PFSK-1 (cell line): ENCODE results near the gene CCDC127.

Experiments used
- FOXP2 ChIP-seq: optimal IDR thresholded peaks from 2 replicates; pipeline ENCODE3; 2011; ENCODE audit warnings: borderline replicate concordance, control low read depth, inconsistent platforms; ENCODE audit not compliant: insufficient read depth; ENCODE audit errors: extremely low read length, extremely low read depth
- POLR2AphosphoS5 ChIP-seq: IDR thresholded peaks from 2 replicates; pipeline ENCODE4 v1.6.1; 2012; ENCODE audit warnings: low read depth, mild to moderate bottlenecking, control low read depth, low read length, moderate library complexity
- REST ChIP-seq, 2 experiments: IDR thresholded peaks; 2 replicates each; pipeline versions ENCODE4 v1.6.1 to v1.8.0; 2011 to 2012; ENCODE audit warnings: low read depth in 2 of 2, low read length in 2 of 2, control low read depth in 1 of 2, inconsistent platforms in 1 of 2, mild to moderate bottlenecking in 1 of 2, moderate library complexity in 1 of 2; ENCODE audit not compliant: insufficient read depth in 1 of 2
- SIN3A ChIP-seq: IDR thresholded peaks from 2 replicates; pipeline ENCODE4 v1.6.1; 2012; ENCODE audit warnings: mild to moderate bottlenecking, low read length, moderate library complexity, borderline replicate concordance; ENCODE audit not compliant: insufficient read depth
- TAF1 ChIP-seq: IDR thresholded peaks from 2 replicates; pipeline ENCODE4 v1.6.1; 2012; ENCODE audit warnings: low read length, control low read depth, borderline replicate concordance; ENCODE audit not compliant: insufficient read depth

CCDC127 gene

GRCh38 chr5:234450-234849 is 16.5 kb upstream of the CCDC127 start:
- TF ChIP-seq REST (IDR thresholded peaks at IDR 0.05; ENCODE audit: insufficient read depth in 1 of 2, low read depth in 2 of 2, low read length in 2 of 2) (no peak), SIN3A (no peak), TAF1 (no peak), POLR2AphosphoS5 (no peak), FOXP2 (no peak)

DNA sequence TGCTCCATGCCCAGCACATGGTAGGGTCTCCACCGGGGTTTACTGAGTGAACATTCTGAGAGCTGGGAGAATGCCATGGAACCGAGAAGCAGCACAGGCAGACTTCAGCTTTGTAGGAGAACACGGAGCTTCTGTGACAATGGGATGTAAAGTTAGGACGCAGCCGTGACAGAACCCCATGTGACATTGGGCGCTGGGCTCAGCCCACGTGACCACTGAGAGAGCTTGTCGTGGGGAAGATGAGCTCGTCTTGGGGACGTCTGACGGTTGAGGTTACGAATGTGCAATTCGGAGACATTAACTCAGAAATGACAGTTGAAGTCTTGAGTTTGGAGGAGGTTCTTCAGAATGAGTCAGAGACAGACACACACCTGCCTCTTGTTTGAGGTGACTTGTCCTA is 13.7 kb upstream of the CCDC127 start:
- TF ChIP-seq POLR2AphosphoS5 (no peak), SIN3A (no peak), REST (IDR thresholded peaks at IDR 0.05; ENCODE audit: insufficient read depth in 1 of 2, low read depth in 2 of 2, low read length in 2 of 2) (no peak), FOXP2 (no peak), TAF1 (no peak)

DNA sequence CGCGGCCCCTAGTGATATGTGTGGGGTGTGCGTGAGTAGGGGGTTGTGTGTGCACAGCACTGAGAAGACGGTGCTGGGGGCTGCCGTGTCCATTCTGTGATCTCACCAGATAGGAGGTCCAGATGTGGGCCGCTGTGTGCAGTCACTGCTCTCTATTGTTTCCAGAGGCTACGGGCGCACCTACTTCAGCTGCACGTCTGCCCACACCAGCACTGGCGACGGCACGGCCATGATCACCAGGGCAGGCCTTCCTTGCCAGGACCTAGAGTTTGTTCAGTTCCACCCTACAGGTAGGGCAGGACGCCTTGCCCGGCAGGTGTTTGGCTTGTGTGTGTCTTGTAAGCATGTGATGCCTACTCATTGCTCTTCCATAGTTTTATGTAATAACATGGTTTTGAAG is 12.8 kb upstream of the CCDC127 start:
- no peak for TF ChIP-seq FOXP2

DNA sequence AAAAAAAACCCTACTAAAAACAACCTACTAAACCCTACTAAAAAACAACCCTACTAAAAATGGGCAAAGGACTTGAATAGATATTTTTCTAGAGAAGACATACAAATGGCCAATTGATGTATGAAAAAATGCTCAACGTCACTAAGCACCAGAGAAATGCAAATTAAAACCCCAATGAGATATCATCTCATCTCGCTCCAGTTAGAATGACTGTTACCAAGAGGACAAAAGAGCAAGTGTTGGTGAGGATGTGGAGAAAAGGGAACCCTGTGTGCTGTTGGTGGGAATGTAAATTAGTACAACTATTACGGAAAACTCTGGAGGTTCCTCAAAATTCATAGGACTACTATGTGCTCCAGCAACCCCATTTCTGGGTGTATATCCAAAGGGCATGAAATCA is 10.9 kb upstream of the CCDC127 start:
- TF ChIP-seq REST (IDR thresholded peaks at IDR 0.05; ENCODE audit: insufficient read depth in 1 of 2, low read depth in 2 of 2, low read length in 2 of 2) (no peak), POLR2AphosphoS5 (no peak), TAF1 (no peak), SIN3A (no peak), FOXP2 (no peak)

DNA sequence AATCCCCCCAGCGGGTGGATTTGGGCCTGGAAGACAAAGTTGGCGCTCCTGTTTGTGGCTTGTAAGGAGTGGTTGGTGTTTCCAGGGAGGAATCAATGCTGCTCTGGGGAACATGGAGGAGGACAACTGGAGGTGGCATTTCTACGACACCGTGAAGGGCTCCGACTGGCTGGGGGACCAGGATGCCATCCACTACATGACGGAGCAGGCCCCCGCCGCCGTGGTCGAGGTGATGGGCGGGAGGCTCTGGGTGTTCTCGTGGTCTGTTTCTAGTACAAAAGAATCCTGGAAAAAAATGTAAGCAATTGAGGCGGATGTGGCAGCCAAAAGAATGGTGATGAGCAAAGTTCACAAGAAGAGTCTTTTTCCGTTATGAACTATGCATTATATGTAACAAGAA is 7.4 kb upstream of the CCDC127 start:
- TF ChIP-seq TAF1 (no peak), FOXP2 (no peak), POLR2AphosphoS5 (no peak), SIN3A (no peak), REST (IDR thresholded peaks at IDR 0.05; ENCODE audit: insufficient read depth in 1 of 2, low read depth in 2 of 2, low read length in 2 of 2) (no peak)

GRCh38 chr5:223791-224190 is 5.8 kb upstream of the CCDC127 start:
- TF ChIP-seq SIN3A, result no peak
- TF ChIP-seq FOXP2, result no peak
- no peak for TF ChIP-seq POLR2AphosphoS5
- TF ChIP-seq TAF1, result no peak
- TF ChIP-seq REST (IDR thresholded peaks at IDR 0.05; ENCODE audit: insufficient read depth in 1 of 2, low read depth in 2 of 2, low read length in 2 of 2), result no peak
